GM23338 (cell line): Measurements from ENCODE around the gene FTO.

Source experiments
- CREB1 ChIP-seq: fragments of 250-450 bp; sonication (Bioruptor Pico); IDR thresholded peaks from 2 replicates; pipeline ENCODE4 v1.5.0; 2020; ENCODE audit warnings: low read depth, mild to moderate bottlenecking, moderate library complexity
- CTCF ChIP-seq, 2 experiments: fragments of 200-600 bp in 1 of 2; sonication (generic) in 1 of 2; conservative IDR thresholded peaks; 2 replicates each; pipeline versions ENCODE4 v1.5.1 to v1.6.1; 2016 to 2017; ENCODE audit warnings: antibody characterized with exemption in 2 of 2, low read depth in 2 of 2, mild to moderate bottlenecking in 2 of 2, moderate library complexity in 1 of 2
- ETS1 ChIP-seq: IDR thresholded peaks from 2 replicates; pipeline ENCODE4 v1.6.1; 2016; ENCODE audit warnings: antibody characterized with exemption
- EZH2 ChIP-seq: fragments of 200-600 bp; sonication (generic); IDR thresholded peaks from one replicate; pipeline ENCODE4 v1.8.0; 2017; ENCODE audit warnings: antibody characterized with exemption, mild to moderate bottlenecking, low read depth; ENCODE audit not compliant: unreplicated experiment
- EZH2phosphoT487 ChIP-seq: fragments of 200-600 bp; sonication (generic); IDR thresholded peaks from one replicate; pipeline ENCODE4 v1.8.1; 2018; ENCODE audit warnings: antibody characterized with exemption; ENCODE audit not compliant: unreplicated experiment
- JUNB ChIP-seq: IDR thresholded peaks from one replicate; pipeline ENCODE4 v1.6.1; 2016; ENCODE audit warnings: antibody characterized with exemption; ENCODE audit not compliant: unreplicated experiment
- NANOG ChIP-seq: IDR thresholded peaks from 2 replicates; pipeline ENCODE4 v1.6.1; 2016; ENCODE audit warnings: antibody characterized with exemption, borderline replicate concordance
- POLR2AphosphoS5 ChIP-seq: IDR thresholded peaks from 2 replicates; pipeline ENCODE4 v1.6.1; 2016; ENCODE audit warnings: antibody characterized with exemption, low read depth
- ZNF331 ChIP-seq: fragments of 250-450 bp; sonication (Bioruptor Pico); IDR thresholded peaks from 2 replicates; pipeline ENCODE4 v1.5.0; 2020; ENCODE audit warnings: low read depth, mild to moderate bottlenecking, moderate library complexity
- TF ChIP-seq, protein P1 (sequence below): IDR thresholded peaks from one replicate; pipeline ENCODE4 v1.6.1; 2018; ENCODE audit warnings: antibody characterized with exemption; ENCODE audit not compliant: unreplicated experiment

DNA sequence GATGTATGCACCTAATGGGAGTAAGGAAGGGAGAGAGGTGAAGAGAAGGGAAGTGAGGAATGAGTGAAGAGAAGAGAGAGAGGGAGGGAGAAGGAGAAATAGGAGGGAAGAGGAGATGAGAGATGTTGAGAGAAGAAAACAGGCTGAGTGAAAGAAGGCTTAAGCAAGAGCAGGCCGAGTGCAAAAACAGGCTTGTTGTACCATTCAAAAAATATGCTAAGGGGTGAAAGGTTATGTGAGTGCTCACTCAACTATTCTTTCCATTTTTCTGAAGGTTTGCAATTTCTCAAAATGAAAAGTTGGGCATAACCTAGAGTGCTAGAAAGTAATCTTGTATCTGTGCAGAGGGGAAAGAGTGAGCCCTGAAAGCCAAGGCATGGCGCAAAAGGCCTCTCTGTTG, 23.2 kb upstream of the FTO start:
- TF ChIP-seq CTCF (conservative IDR thresholded peaks at IDR 0.05; ENCODE audit: low read depth in 2 of 2) (no peak), EZH2phosphoT487 (no peak), ETS1 (no peak), POLR2AphosphoS5 (no peak), ZNF331 (CRISPR knock-in tag) (no peak), JUNB (no peak), EZH2 (no peak), CREB1 (no peak), NANOG (no peak)
- TF ChIP-seq, protein P1, sequence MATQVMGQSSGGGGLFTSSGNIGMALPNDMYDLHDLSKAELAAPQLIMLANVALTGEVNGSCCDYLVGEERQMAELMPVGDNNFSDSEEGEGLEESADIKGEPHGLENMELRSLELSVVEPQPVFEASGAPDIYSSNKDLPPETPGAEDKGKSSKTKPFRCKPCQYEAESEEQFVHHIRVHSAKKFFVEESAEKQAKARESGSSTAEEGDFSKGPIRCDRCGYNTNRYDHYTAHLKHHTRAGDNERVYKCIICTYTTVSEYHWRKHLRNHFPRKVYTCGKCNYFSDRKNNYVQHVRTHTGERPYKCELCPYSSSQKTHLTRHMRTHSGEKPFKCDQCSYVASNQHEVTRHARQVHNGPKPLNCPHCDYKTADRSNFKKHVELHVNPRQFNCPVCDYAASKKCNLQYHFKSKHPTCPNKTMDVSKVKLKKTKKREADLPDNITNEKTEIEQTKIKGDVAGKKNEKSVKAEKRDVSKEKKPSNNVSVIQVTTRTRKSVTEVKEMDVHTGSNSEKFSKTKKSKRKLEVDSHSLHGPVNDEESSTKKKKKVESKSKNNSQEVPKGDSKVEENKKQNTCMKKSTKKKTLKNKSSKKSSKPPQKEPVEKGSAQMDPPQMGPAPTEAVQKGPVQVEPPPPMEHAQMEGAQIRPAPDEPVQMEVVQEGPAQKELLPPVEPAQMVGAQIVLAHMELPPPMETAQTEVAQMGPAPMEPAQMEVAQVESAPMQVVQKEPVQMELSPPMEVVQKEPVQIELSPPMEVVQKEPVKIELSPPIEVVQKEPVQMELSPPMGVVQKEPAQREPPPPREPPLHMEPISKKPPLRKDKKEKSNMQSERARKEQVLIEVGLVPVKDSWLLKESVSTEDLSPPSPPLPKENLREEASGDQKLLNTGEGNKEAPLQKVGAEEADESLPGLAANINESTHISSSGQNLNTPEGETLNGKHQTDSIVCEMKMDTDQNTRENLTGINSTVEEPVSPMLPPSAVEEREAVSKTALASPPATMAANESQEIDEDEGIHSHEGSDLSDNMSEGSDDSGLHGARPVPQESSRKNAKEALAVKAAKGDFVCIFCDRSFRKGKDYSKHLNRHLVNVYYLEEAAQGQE, result no peak
